Mucosa of descending colon (tissue), 3 donors: ENCODE data around the gene SLC16A5. TPM values are rescaled to one million over a fixed set of nuclear protein-coding genes. Genes with fewer than 3 reads are reported as not detected.
A peak's percentile ranks its signal among the peaks of the same experiment; 100 is the strongest.

ENCODE experiments used
- ATAC-seq: fragments of 200-7000 bp; cut with Tn5 transposase; one replicate; pipeline ENCODE4 v1.9.1; 2020; ENCODE audit warnings: mild to moderate bottlenecking, moderate library complexity
- DNase-seq, 3 donors: peaks; one replicate each; pipeline ENCODE4 v3.0.0-alpha.2; 2020
- H3K36me3 ChIP-seq: fragments of 200-600 bp; one replicate; pipeline ENCODE4 v1.8.0; 2021; ENCODE audit warnings: low read depth, mild to moderate bottlenecking
- H3K4me1 ChIP-seq: fragments of 200-600 bp; one replicate; pipeline ENCODE4 v1.8.0; 2021; ENCODE audit warnings: low read depth, mild to moderate bottlenecking
- H3K4me3 ChIP-seq: fragments of 200-600 bp; one replicate; pipeline ENCODE4 v1.8.0; 2021; ENCODE audit warnings: mild to moderate bottlenecking
- H3K9me3 ChIP-seq: fragments of 200-600 bp; one replicate; pipeline ENCODE4 v1.8.0; 2021; ENCODE audit warnings: mild to moderate bottlenecking
- CTCF ChIP-seq: fragments of 200-600 bp; IDR thresholded peaks from one replicate; pipeline ENCODE4 v1.8.0; 2022; ENCODE audit warnings: antibody characterized with exemption, mild to moderate bottlenecking
- intact Hi-C, 2 donors: fragments of 100-400 bp; cut with DNase I in 1 of 2; cut with micrococcal nuclease in 1 of 2; formaldehyde crosslinking; loops; one replicate each; pipeline versions ENCODE4 v1.11.0 to v1.11.1; 2022; cut with DNase I, micrococcal nuclease
- total RNA-seq, 3 donors: library from RNA; stranded (reverse); fragmentation: NEBNext Ultra II Directional in 2 of 3; extraction: Animal tissue kit (Norgen Biotek cat#: 25700) in 2 of 3; gene quantifications; one replicate each; pipeline versions ENCODE4 v1.2.1 to v1.2.4, GENCODE V29; 2021 to 2023
- donor health status: DM: no; HTN: no; CAD: no; lungs with moderate emphysema.
- donor health status: DM: no; HTN: no; CAD: no.
- donor health status: DM: no; HTN: yes; CAD: no.

Gene SLC16A5
- total RNA-seq, 3 donors from 2014 or later: 18.2 to 58.8 (median 26.4) TPM

- DNase-seq (peak; percentile 39 to 67 (median 61)), ATAC-seq (peak; percentile 33)
- H3K36me3 ChIP-seq: no peaks in the 10 kb centered on the region
- no peak for TF ChIP-seq CTCF
- peak overlapping the region; percentile 82 for H3K4me3 ChIP-seq
- intact Hi-C loops: no loop called here
- no peaks in the 10 kb centered on the region for H3K9me3 ChIP-seq
- H3K4me1 ChIP-seq: peaks cover 9% of the 10 kb centered on the region
Observed at GRCh38 chr17:75153780-75154194, 66.0 kb downstream of the SLC16A5 start.

- ATAC-seq: peak; percentile 96
- peaks cover 9% of the 10 kb centered on the region for H3K4me1 ChIP-seq
- H3K9me3 ChIP-seq: no peaks in the 10 kb centered on the region
- H3K4me3 ChIP-seq: peak within 1 kb of the TSS; percentile 82
- peak; percentile 98 to 99 (median 99) for DNase-seq
- H3K36me3 ChIP-seq: no peaks in the 10 kb centered on the region
- intact Hi-C loops: no loop called here
- peak; percentile 13 for TF ChIP-seq CTCF
Observed at GRCh38 chr17:75154195-75155106, 66.7 kb downstream of the SLC16A5 start, which contains the start of gene JPT1. JPT1 (minus strand) TSS chr17:75154512; CDS start chr17:75154397, 115 bp downstream.

GRCh38 chr17:75155191-75155601 lies 67.4 kb downstream of the SLC16A5 start:
- no peak for ATAC-seq
- peaks cover 9% of the 10 kb centered on the region for H3K4me1 ChIP-seq
- intact Hi-C loops: no loop called here
- DNase-seq: no peak
- no peak overlapping the region for H3K4me3 ChIP-seq
- no peak for TF ChIP-seq CTCF
- H3K9me3 ChIP-seq: no peaks in the 10 kb centered on the region
- H3K36me3 ChIP-seq: no peaks in the 10 kb centered on the region

Other genes starting within 250 kb of the SLC16A5 start
- gene GRIN2C, start 228.1 kb upstream of the SLC16A5 start, total RNA-seq: 1 to 10 TPM in 1 of 3 donors, under 1 TPM in 2; 0.35 to 1.4 (median 0.55) TPM
- 10 to 100 TPM; 10.6 to 14.8 (median 12.0) TPM for gene FDXR, start 215.0 kb upstream of the SLC16A5 start, total RNA-seq
- 1 to 10 TPM in 2 of 3 donors, under 1 TPM in 1; 0.14 to 4.2 (median 1.1) TPM for gene FADS6, start 194.3 kb upstream of the SLC16A5 start, total RNA-seq
- not detected for gene USH1G, start 164.7 kb upstream of the SLC16A5 start, total RNA-seq
- 100 to 1,000 TPM in 1 of 3 donors, 10 to 100 TPM in 2; 15.3 to 135 (median 54.0) TPM for gene OTOP2, start 163.7 kb upstream of the SLC16A5 start, total RNA-seq
- 1 to 10 TPM in 2 of 3 donors, under 1 TPM in 1; 0.38 to 2.8 (median 1.5) TPM for gene OTOP3, start 152.1 kb upstream of the SLC16A5 start, total RNA-seq
- 10 to 100 TPM; 29.9 to 56.9 (median 47.4) TPM for gene HID1, start 115.2 kb upstream of the SLC16A5 start, total RNA-seq
- 10 to 100 TPM in 1 of 3 donors, 1 to 10 TPM in 2; 2.2 to 14.0 (median 3.1) TPM for gene CDR2L, start 100.3 kb upstream of the SLC16A5 start, total RNA-seq
- 10 to 100 TPM; 24.7 to 32.9 (median 25.4) TPM for gene MRPL58, start 75.3 kb upstream of the SLC16A5 start, total RNA-seq
- 100 to 1,000 TPM; 292 to 362 (median 338) TPM for gene ATP5PD, start 41.0 kb upstream of the SLC16A5 start, total RNA-seq
- 10 to 100 TPM; 19.1 to 30.0 (median 21.2) TPM for gene KCTD2, start 40.7 kb upstream of the SLC16A5 start, total RNA-seq
- gene ARMC7, start 22.0 kb downstream of the SLC16A5 start, total RNA-seq: 10 to 100 TPM; 16.7 to 24.3 (median 18.3) TPM
- gene NT5C, start 43.8 kb downstream of the SLC16A5 start, total RNA-seq: 10 to 100 TPM; 57.2 to 97.6 (median 75.4) TPM
- 100 to 1,000 TPM; 105 to 314 (median 209) TPM for gene JPT1, start 66.6 kb downstream of the SLC16A5 start, total RNA-seq
- gene SUMO2, start 95.0 kb downstream of the SLC16A5 start, total RNA-seq: 100 to 1,000 TPM; 218 to 304 (median 254) TPM
- gene NUP85, start 117.7 kb downstream of the SLC16A5 start, total RNA-seq: 10 to 100 TPM; 48.4 to 63.4 (median 62.2) TPM
- gene GGA3, start 173.7 kb downstream of the SLC16A5 start, total RNA-seq: 10 to 100 TPM; 45.3 to 54.8 (median 49.3) TPM
- gene MRPS7, start 173.9 kb downstream of the SLC16A5 start, total RNA-seq: 10 to 100 TPM; 46.4 to 64.8 (median 59.5) TPM
- gene MIF4GD, start 183.3 kb downstream of the SLC16A5 start, total RNA-seq: 10 to 100 TPM; 17.3 to 21.4 (median 19.1) TPM
- 10 to 100 TPM; 15.5 to 20.0 (median 15.6) TPM for gene SLC25A19, start 201.5 kb downstream of the SLC16A5 start, total RNA-seq